Brain microvascular endothelial cell (primary cell): ENCODE results near the gene SOX9.

Source experiments
- DNase-seq: peaks from one replicate; pipeline ENCODE4 v3.0.0-alpha.2; 2020
- H3K27ac ChIP-seq: fragments of 250-450 bp; sonication (Bioruptor Pico); 2 replicates; pipeline ENCODE4 v1.5.1; 2020; ENCODE audit warnings: mild to moderate bottlenecking, moderate library complexity
- H3K27me3 ChIP-seq: fragments of 250-450 bp; sonication (Bioruptor Pico); replicated peaks from 2 replicates; pipeline ENCODE4 v1.5.1; 2020; ENCODE audit warnings: mild to moderate bottlenecking
- H3K36me3 ChIP-seq: fragments of 250-450 bp; sonication (Bioruptor Pico); replicated peaks from 2 replicates; pipeline ENCODE4 v1.5.1; 2020; ENCODE audit warnings: mild to moderate bottlenecking
- H3K4me3 ChIP-seq: 2 replicates; pipeline ENCODE4 v1.5.1; 2011; ENCODE audit warnings: low read depth, mild to moderate bottlenecking, control low read depth, low read length, moderate library complexity
- CTCF ChIP-seq: IDR thresholded peaks from 2 replicates; pipeline ENCODE4 v1.5.1; 2011; ENCODE audit warnings: low read depth, mild to moderate bottlenecking, moderate library complexity, low read length, control low read depth, inconsistent platforms; ENCODE audit errors: missing control alignments
- in situ Hi-C: cut with HindIII; loops from 2 replicates; pipeline ENCODE4 v1.10.0; 2017; ENCODE audit warnings: low sequenced_read_pairs, low pct_ligation_motif_present

The SOX9 gene

GRCh38 chr17:72120642-72121163 is at the start of gene SOX9:
Gene SOX9 (plus strand): TSS chr17:72121020. CDS start chr17:72121392, 372 bp downstream.
- Histone ChIP-seq H3K36me3 (peaks cover 16% of the 10 kb centered on the region), H3K27me3 (peaks cover 26% of the 10 kb centered on the region), H3K4me3 (peak within 1 kb of the TSS; percentile 87), H3K27ac (peak within 1 kb of the TSS; percentile 60)
- DNase-seq, result peak; percentile 93
- in situ Hi-C loops, result no loop called here
- no peak for TF ChIP-seq CTCF

GRCh38 chr17:72071330-72071729 is 49.5 kb upstream of the SOX9 start:
- no peak for TF ChIP-seq CTCF
- H3K27ac ChIP-seq, result no peak overlapping the region
- no peak overlapping the region for H3K4me3 ChIP-seq
- H3K27me3 ChIP-seq, result no peaks in the 10 kb centered on the region
- in situ Hi-C loops, result no loop called here
- H3K36me3 ChIP-seq, result no peaks in the 10 kb centered on the region
- DNase-seq, result no peak

GRCh38 chr17:72075995-72076677 is 44.7 kb upstream of the SOX9 start:
- no peak for TF ChIP-seq CTCF
- no peaks in the 10 kb centered on the region for H3K27me3 ChIP-seq
- H3K36me3 ChIP-seq, result no peaks in the 10 kb centered on the region
- DNase-seq, result no peak
- in situ Hi-C loops, result no loop called here
- no peak overlapping the region for H3K27ac ChIP-seq
- H3K4me3 ChIP-seq, result no peak overlapping the region

GRCh38 chr17:72076678-72077030 is 44.2 kb upstream of the SOX9 start:
- Histone ChIP-seq H3K27me3 (no peaks in the 10 kb centered on the region), H3K4me3 (no peak overlapping the region), H3K27ac (no peak overlapping the region), H3K36me3 (no peaks in the 10 kb centered on the region)
- DNase-seq, result no peak
- TF ChIP-seq CTCF, result no peak
- in situ Hi-C loops, result no loop called here

GRCh38 chr17:72077326-72077960 is 43.4 kb upstream of the SOX9 start:
- in situ Hi-C loops, result no loop called here
- no peak for TF ChIP-seq CTCF
- no peak for DNase-seq
- Histone ChIP-seq H3K36me3 (no peaks in the 10 kb centered on the region), H3K27me3 (no peaks in the 10 kb centered on the region), H3K4me3 (no peak overlapping the region), H3K27ac (no peak overlapping the region)
